ENCODE data around the gene RPL38. TPM values are rescaled to one million over a fixed set of nuclear protein-coding genes. Genes with fewer than 3 reads are reported as not detected.
"Not testable (repeated sequence)": the region's sequence is repeated elsewhere in the genome, so short reads cannot be mapped to it uniquely, and the experiment has no call there.

RPL38 gene
- total RNA-seq, 4 donors from 2014 or later, result 565 to 1,273 (median 679) TPM

- H3K27ac ChIP-seq, result no peak overlapping the region
- H3K27me3 ChIP-seq, result peaks cover 35% of the 10 kb centered on the region
- H3K36me3 ChIP-seq, result no peaks in the 10 kb centered on the region
- no peaks in the 10 kb centered on the region for H3K4me1 ChIP-seq
- DNase-seq (ENCODE audit: low spot score in 2 of 2), result no peak
- WGBS, result 49% methylated on average over 9 of the region's 9 CpGs
- no peak overlapping the region for H3K4me3 ChIP-seq
- TF ChIP-seq POLR2A (IDR thresholded peaks at IDR 0.05), result no peak
- TF ChIP-seq POLR2AphosphoS5 (IDR thresholded peaks at IDR 0.05), result no peak
- TF ChIP-seq EP300 (IDR thresholded peaks at IDR 0.05), result no peak
- TF ChIP-seq CTCF (IDR thresholded peaks at IDR 0.05), result no peak
- no peaks in the 10 kb centered on the region for H3K9me3 ChIP-seq
Measured at GRCh38 chr17:74185571-74186185, 17.8 kb upstream of the RPL38 start.

- no peaks in the 10 kb centered on the region for H3K36me3 ChIP-seq
- 90% methylated on average over 20 of the region's 20 CpGs for WGBS
- TF ChIP-seq POLR2A (IDR thresholded peaks at IDR 0.05) (no peak), POLR2AphosphoS5 (IDR thresholded peaks at IDR 0.05) (no peak), CTCF (IDR thresholded peaks at IDR 0.05) (no peak), EP300 (IDR thresholded peaks at IDR 0.05) (no peak)
- no peaks in the 10 kb centered on the region for H3K4me1 ChIP-seq
- H3K9me3 ChIP-seq, result no peaks in the 10 kb centered on the region
- H3K27me3 ChIP-seq, result peaks cover 31% of the 10 kb centered on the region
- no peak overlapping the region for H3K27ac ChIP-seq
- no peak overlapping the region for H3K4me3 ChIP-seq
- DNase-seq (ENCODE audit: low spot score in 2 of 2), result no peak
Measured at GRCh38 chr17:74186498-74186897, 17.0 kb upstream of the RPL38 start.

DNA sequence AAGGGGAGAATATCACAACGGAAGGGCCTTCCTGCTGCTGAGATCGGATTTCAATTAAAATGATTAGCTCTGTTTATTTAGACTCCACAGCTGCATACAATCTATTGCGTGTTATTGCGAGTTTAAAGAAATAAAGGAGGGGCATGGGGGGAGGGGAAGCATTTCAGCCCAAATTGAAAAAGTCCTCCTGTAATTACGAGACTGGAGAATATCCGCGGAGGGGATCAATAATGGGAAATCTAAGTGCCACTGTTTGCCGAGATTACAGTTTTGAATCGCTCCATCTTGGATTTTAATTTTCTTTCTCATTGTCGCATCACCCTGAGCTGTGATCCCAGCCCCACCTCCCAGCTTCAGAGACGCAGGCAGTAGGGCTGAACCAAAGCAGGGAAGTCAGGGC lies 15.7 kb upstream of the RPL38 start:
- WGBS, result 66% methylated on average over 11 of the region's 11 CpGs
- H3K4me1 ChIP-seq, result peaks cover 6% of the 10 kb centered on the region
- H3K4me3 ChIP-seq, result no peak overlapping the region
- DNase-seq (ENCODE audit: low spot score in 2 of 2), result no peak
- no peak for TF ChIP-seq CTCF (IDR thresholded peaks at IDR 0.05)
- TF ChIP-seq POLR2AphosphoS5 (IDR thresholded peaks at IDR 0.05), result no peak
- no peak for TF ChIP-seq POLR2A (IDR thresholded peaks at IDR 0.05)
- no peak for TF ChIP-seq EP300 (IDR thresholded peaks at IDR 0.05)
- peaks cover 20% of the 10 kb centered on the region for H3K27me3 ChIP-seq
- no peaks in the 10 kb centered on the region for H3K9me3 ChIP-seq
- no peak overlapping the region for H3K27ac ChIP-seq
- H3K36me3 ChIP-seq, result no peaks in the 10 kb centered on the region

DNA sequence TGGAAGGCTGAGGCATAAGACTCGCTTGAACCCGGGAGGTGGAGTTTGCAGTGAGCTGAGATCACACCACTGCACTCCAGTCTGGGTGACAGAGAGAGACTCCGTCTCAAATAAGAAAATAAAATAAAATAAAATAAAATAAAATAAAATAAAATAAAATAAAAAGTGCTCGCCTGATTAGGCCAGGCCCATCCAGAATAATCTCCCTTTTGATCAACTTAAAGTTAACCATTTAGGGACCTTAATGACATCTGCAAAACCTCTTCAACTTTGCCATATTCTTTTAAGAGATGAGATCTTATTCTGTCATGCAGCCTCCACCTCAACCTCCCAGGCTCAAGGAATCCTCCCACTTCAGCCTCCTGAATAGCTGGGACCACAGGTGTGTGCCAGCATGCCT lies 14.8 kb upstream of the RPL38 start:
- H3K27ac ChIP-seq; H3K4me3 ChIP-seq; H3K36me3 ChIP-seq; H3K9me3 ChIP-seq; DNase-seq (ENCODE audit: low spot score in 2 of 2): not testable (repeated sequence)
- WGBS, result 73% methylated on average over 4 of the region's 4 CpGs
- Histone ChIP-seq H3K27me3 (peaks cover 19% of the 10 kb centered on the region), H3K4me1 (peaks cover 12% of the 10 kb centered on the region)

- Histone ChIP-seq H3K9me3 (no peaks in the 10 kb centered on the region), H3K4me3 (no peak overlapping the region), H3K27ac (no peak overlapping the region), H3K27me3 (peaks cover 15% of the 10 kb centered on the region), H3K4me1 (peaks cover 18% of the 10 kb centered on the region), H3K36me3 (no peaks in the 10 kb centered on the region)
- DNase-seq (ENCODE audit: low spot score in 2 of 2), result no peak
- WGBS, result 51% methylated on average over 2 of the region's 2 CpGs
- TF ChIP-seq POLR2AphosphoS5 (IDR thresholded peaks at IDR 0.05) (no peak), CTCF (IDR thresholded peaks at IDR 0.05) (no peak), POLR2A (IDR thresholded peaks at IDR 0.05) (no peak), EP300 (IDR thresholded peaks at IDR 0.05) (no peak)
Measured at GRCh38 chr17:74190154-74190553, 13.3 kb upstream of the RPL38 start.

All from suprapubic skin (tissue), 4 donors.